ENCODE measurements around the gene CNTNAP2.

The CNTNAP2 gene

GRCh38 chr7:148118371-148118770, 2001.8 kb downstream of the CNTNAP2 start:
- DNase-seq (ENCODE audit: low read depth, low spot score) = no peak
- in situ Hi-C loops (cut with HindIII; ENCODE audit: low sequenced_read_pairs) = no loop called here

GRCh38 chr7:148121401-148121800, 2004.8 kb downstream of the CNTNAP2 start:
- no peak overlapping the region for H3K4me3 ChIP-seq (ENCODE audit: low read depth, low read length)
- no peak for DNase-seq (ENCODE audit: low read depth, low spot score)
- no peak for TF ChIP-seq CTCF (IDR thresholded peaks at IDR 0.05; ENCODE audit: low read depth, low read length)
- in situ Hi-C loops (cut with HindIII; ENCODE audit: low sequenced_read_pairs) = no loop called here

More at GRCh38 chr7:148118371-148118770, 2001.8 kb downstream of the CNTNAP2 start:
- TF ChIP-seq CTCF (IDR thresholded peaks at IDR 0.05; ENCODE audit: low read depth, low read length) = no peak
- H3K4me3 ChIP-seq (ENCODE audit: low read depth, low read length) = no peak overlapping the region

GRCh38 chr7:148121847-148122246, 2005.2 kb downstream of the CNTNAP2 start:
- in situ Hi-C loops (cut with HindIII; ENCODE audit: low sequenced_read_pairs) = no loop called here
- no peak overlapping the region for H3K4me3 ChIP-seq (ENCODE audit: low read depth, low read length)
- no peak for DNase-seq (ENCODE audit: low read depth, low spot score)
- TF ChIP-seq CTCF (IDR thresholded peaks at IDR 0.05; ENCODE audit: low read depth, low read length) = no peak

GRCh38 chr7:148124477-148124876, 2007.9 kb downstream of the CNTNAP2 start:
- TF ChIP-seq CTCF (IDR thresholded peaks at IDR 0.05; ENCODE audit: low read depth, low read length) = no peak
- in situ Hi-C loops (cut with HindIII; ENCODE audit: low sequenced_read_pairs) = no loop called here

GRCh38 chr7:148127374-148127773, 2010.8 kb downstream of the CNTNAP2 start:
- TF ChIP-seq CTCF (IDR thresholded peaks at IDR 0.05; ENCODE audit: low read depth, low read length) = no peak
- no peak for DNase-seq (ENCODE audit: low read depth, low spot score)
- in situ Hi-C loops (cut with HindIII; ENCODE audit: low sequenced_read_pairs) = no loop called here
- H3K4me3 ChIP-seq (ENCODE audit: low read depth, low read length) = no peak overlapping the region

More at GRCh38 chr7:148124477-148124876, 2007.9 kb downstream of the CNTNAP2 start:
- H3K4me3 ChIP-seq (ENCODE audit: low read depth, low read length) = no peak overlapping the region
- no peak for DNase-seq (ENCODE audit: low read depth, low spot score)

- TF ChIP-seq CTCF (IDR thresholded peaks at IDR 0.05; ENCODE audit: low read depth, low read length) = no peak
- in situ Hi-C loops (cut with HindIII; ENCODE audit: low sequenced_read_pairs) = no loop called here
- no peak for DNase-seq (ENCODE audit: low read depth, low spot score)
- H3K4me3 ChIP-seq (ENCODE audit: low read depth, low read length) = no peak overlapping the region
Measured at GRCh38 chr7:148129023-148129422, 2012.4 kb downstream of the CNTNAP2 start.

GRCh38 chr7:148135116-148135515, 2018.5 kb downstream of the CNTNAP2 start:
- DNase-seq (ENCODE audit: low read depth, low spot score) = no peak
- in situ Hi-C loops (cut with HindIII; ENCODE audit: low sequenced_read_pairs) = no loop called here
- no peak for TF ChIP-seq CTCF (IDR thresholded peaks at IDR 0.05; ENCODE audit: low read depth, low read length)
- no peak overlapping the region for H3K4me3 ChIP-seq (ENCODE audit: low read depth, low read length)

All from astrocyte of the spinal cord (primary cell).